Measurements from ENCODE around the gene MRO. TPM values are rescaled to one million over a fixed set of nuclear protein-coding genes. Genes with fewer than 3 reads are reported as not detected.

The MRO gene
- total RNA-seq, 1 experiment from 2014 or later = not detected

- no peaks in the 10 kb centered on the region for H3K4me1 ChIP-seq (ENCODE audit: control insufficient read depth, insufficient read depth, low read length)
- BruUV-seq (replicated peaks) = no TSS peak
- POLR2A ChIA-PET = interaction anchor here (0.5 kb wide), 1 partner anchor 1205 kb away, joined by 15 read pairs; no protein-coding TSS in a partner anchor
- CTCF ChIA-PET = no interaction called here
- TF ChIP-seq SIN3A (IDR thresholded peaks at IDR 0.05; ENCODE audit: borderline replicate concordance, insufficient read depth, low read depth, low read length) (no peak), TCF7L2 (IDR thresholded peaks at IDR 0.05; ENCODE audit: low read depth, low read length) (no peak), CTCF (IDR thresholded peaks at IDR 0.05) (no peak)
- TF ChIP-seq, protein P1, sequence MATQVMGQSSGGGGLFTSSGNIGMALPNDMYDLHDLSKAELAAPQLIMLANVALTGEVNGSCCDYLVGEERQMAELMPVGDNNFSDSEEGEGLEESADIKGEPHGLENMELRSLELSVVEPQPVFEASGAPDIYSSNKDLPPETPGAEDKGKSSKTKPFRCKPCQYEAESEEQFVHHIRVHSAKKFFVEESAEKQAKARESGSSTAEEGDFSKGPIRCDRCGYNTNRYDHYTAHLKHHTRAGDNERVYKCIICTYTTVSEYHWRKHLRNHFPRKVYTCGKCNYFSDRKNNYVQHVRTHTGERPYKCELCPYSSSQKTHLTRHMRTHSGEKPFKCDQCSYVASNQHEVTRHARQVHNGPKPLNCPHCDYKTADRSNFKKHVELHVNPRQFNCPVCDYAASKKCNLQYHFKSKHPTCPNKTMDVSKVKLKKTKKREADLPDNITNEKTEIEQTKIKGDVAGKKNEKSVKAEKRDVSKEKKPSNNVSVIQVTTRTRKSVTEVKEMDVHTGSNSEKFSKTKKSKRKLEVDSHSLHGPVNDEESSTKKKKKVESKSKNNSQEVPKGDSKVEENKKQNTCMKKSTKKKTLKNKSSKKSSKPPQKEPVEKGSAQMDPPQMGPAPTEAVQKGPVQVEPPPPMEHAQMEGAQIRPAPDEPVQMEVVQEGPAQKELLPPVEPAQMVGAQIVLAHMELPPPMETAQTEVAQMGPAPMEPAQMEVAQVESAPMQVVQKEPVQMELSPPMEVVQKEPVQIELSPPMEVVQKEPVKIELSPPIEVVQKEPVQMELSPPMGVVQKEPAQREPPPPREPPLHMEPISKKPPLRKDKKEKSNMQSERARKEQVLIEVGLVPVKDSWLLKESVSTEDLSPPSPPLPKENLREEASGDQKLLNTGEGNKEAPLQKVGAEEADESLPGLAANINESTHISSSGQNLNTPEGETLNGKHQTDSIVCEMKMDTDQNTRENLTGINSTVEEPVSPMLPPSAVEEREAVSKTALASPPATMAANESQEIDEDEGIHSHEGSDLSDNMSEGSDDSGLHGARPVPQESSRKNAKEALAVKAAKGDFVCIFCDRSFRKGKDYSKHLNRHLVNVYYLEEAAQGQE (IDR thresholded peaks at IDR 0.05; ENCODE audit: insufficient read depth in 1 of 2, low read depth in 2 of 2, low read length in 1 of 2) = no peak
- H3K27ac ChIP-seq (ENCODE audit: low read length) = no peak overlapping the region
- DNase-seq (ENCODE audit: low read depth, low spot score) = no peak
- H3K27me3 ChIP-seq (ENCODE audit: control insufficient read depth, insufficient read depth, low read length) = peaks cover 3% of the 10 kb centered on the region; the same call in 1 of the 2 replicates
- ATAC-seq = no peak
- in situ Hi-C loops (cut with HindIII; ENCODE audit: low pct_unique_long_range_greater_than_20kb, low sequenced_read_pairs) = no loop called here
- H3K36me3 ChIP-seq (ENCODE audit: control insufficient read depth, insufficient read depth, low read length) = no peaks in the 10 kb centered on the region
- H3K9me3 ChIP-seq (ENCODE audit: control insufficient read depth, insufficient read depth, low read depth, low read length) = no peaks in the 10 kb centered on the region
- intact Hi-C loops (cut with micrococcal nuclease; ENCODE audit: unreplicated experiment) = no loop called here
- no peak overlapping the region for H3K4me3 ChIP-seq (ENCODE audit: low read depth in 2 of 2, low read length in 2 of 2)
These were observed 28.0 kb downstream of the MRO start for GRCh38 chr18:50791599-50792438.

GRCh38 chr18:50790948-50791347 is 28.9 kb downstream of the MRO start:
- intact Hi-C loops (cut with micrococcal nuclease; ENCODE audit: unreplicated experiment) = no loop called here
- no peak for ATAC-seq
- no TSS peak for BruUV-seq (replicated peaks)
- no peak for TF ChIP-seq TCF7L2 (IDR thresholded peaks at IDR 0.05; ENCODE audit: low read depth, low read length)
- TF ChIP-seq, protein P1 (IDR thresholded peaks at IDR 0.05; ENCODE audit: insufficient read depth in 1 of 2, low read depth in 2 of 2, low read length in 1 of 2) = no peak
- no peak for TF ChIP-seq SIN3A (IDR thresholded peaks at IDR 0.05; ENCODE audit: borderline replicate concordance, insufficient read depth, low read depth, low read length)
- no peak for TF ChIP-seq CTCF (IDR thresholded peaks at IDR 0.05)
- no peak for TF ChIP-seq POLR2AphosphoS5 (IDR thresholded peaks at IDR 0.05; ENCODE audit: low read depth, low read length)
- H3K27ac ChIP-seq (ENCODE audit: low read length) = no peak overlapping the region
- in situ Hi-C loops (cut with HindIII; ENCODE audit: low pct_unique_long_range_greater_than_20kb, low sequenced_read_pairs) = no loop called here
- H3K4me3 ChIP-seq (ENCODE audit: low read depth in 2 of 2, low read length in 2 of 2) = no peak overlapping the region
- DNase-seq (ENCODE audit: low read depth, low spot score) = no peak
- H3K27me3 ChIP-seq (ENCODE audit: control insufficient read depth, insufficient read depth, low read length) = peaks cover 3% of the 10 kb centered on the region; the same call in 1 of the 2 replicates
- H3K9me3 ChIP-seq (ENCODE audit: control insufficient read depth, insufficient read depth, low read depth, low read length) = no peaks in the 10 kb centered on the region
- no peaks in the 10 kb centered on the region for H3K4me1 ChIP-seq (ENCODE audit: control insufficient read depth, insufficient read depth, low read length)
- H3K36me3 ChIP-seq (ENCODE audit: control insufficient read depth, insufficient read depth, low read length) = no peaks in the 10 kb centered on the region
- ChIA-PET CTCF (no interaction called here), POLR2A (no interaction called here)
